Measurements from ENCODE around the gene LIN28B.

DNA sequence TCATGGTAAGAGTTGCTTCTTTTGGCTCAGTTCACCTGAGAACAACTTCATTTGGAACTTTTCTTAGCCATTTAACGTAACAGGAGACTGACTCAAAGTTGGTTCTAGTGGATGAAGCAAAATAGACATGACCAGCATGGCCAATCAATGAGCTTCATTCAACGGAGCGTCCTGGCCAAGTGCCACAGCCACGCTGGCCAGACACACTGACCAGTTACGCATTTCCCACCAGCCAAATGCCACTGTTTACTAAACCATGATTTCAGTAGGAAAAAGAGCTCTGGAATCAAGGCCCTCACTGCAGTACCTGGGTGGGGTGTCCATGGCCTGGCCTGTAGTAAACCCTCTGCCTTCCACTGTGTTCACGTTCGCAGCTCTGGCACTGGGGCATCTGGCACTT is 142.5 kb downstream of the LIN28B start:
- no peak for TF ChIP-seq POLR2A (IDR thresholded peaks at IDR 0.05)
- TF ChIP-seq, protein P1, sequence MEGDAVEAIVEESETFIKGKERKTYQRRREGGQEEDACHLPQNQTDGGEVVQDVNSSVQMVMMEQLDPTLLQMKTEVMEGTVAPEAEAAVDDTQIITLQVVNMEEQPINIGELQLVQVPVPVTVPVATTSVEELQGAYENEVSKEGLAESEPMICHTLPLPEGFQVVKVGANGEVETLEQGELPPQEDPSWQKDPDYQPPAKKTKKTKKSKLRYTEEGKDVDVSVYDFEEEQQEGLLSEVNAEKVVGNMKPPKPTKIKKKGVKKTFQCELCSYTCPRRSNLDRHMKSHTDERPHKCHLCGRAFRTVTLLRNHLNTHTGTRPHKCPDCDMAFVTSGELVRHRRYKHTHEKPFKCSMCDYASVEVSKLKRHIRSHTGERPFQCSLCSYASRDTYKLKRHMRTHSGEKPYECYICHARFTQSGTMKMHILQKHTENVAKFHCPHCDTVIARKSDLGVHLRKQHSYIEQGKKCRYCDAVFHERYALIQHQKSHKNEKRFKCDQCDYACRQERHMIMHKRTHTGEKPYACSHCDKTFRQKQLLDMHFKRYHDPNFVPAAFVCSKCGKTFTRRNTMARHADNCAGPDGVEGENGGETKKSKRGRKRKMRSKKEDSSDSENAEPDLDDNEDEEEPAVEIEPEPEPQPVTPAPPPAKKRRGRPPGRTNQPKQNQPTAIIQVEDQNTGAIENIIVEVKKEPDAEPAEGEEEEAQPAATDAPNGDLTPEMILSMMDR (IDR thresholded peaks at IDR 0.05), result no peak

All from adrenal gland (tissue), 5 donors.